ENCODE data around the gene EFCAB7. TPM values are rescaled to one million over a fixed set of nuclear protein-coding genes. Genes with fewer than 3 reads are reported as not detected.
"Not testable (repeated sequence)": the region's sequence is repeated elsewhere in the genome, so short reads cannot be mapped to it uniquely, and the experiment has no call there.

The EFCAB7 gene
- total RNA-seq, 1 donor from 2014 or later = 2.7 TPM

DNA sequence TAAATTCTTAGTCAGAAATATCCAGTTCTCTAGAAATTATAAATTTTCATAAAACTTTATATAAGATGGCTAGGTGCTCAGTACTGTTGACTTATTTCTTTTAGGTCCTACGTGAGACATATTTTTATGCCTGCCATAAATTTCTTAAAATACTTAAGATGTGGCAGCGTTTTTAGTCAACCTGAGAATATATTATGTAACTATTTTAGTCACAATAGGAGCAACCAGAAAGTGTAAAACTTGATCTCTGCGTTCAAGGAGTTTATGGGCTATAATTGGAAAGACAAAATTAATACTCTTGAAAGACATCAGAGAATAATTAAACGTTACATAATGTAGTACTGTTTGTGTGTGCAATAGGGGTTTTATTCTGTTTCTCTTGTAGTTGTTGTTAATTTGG is 45.7 kb downstream of the EFCAB7 start:
- DNase-seq (ENCODE audit: low read depth) = no peak
- H3K4me3 ChIP-seq (ENCODE audit: low read depth, low read length) = no peak overlapping the region
- TF ChIP-seq CTCF (conservative IDR thresholded peaks at IDR 0.05; ENCODE audit: low read depth, low read length) = no peak

- TF ChIP-seq CTCF (conservative IDR thresholded peaks at IDR 0.05; ENCODE audit: low read depth, low read length) = no peak
- no peak for DNase-seq (ENCODE audit: low read depth)
- H3K4me3 ChIP-seq (ENCODE audit: low read depth, low read length) = no peak overlapping the region
These were observed 46.5 kb downstream of the EFCAB7 start for GRCh38 chr1:63569640-63570316.

GRCh38 chr1:63572686-63573085 is 49.4 kb downstream of the EFCAB7 start:
- not testable (repeated sequence) for DNase-seq (ENCODE audit: low read depth); H3K4me3 ChIP-seq (ENCODE audit: low read depth, low read length)

DNA sequence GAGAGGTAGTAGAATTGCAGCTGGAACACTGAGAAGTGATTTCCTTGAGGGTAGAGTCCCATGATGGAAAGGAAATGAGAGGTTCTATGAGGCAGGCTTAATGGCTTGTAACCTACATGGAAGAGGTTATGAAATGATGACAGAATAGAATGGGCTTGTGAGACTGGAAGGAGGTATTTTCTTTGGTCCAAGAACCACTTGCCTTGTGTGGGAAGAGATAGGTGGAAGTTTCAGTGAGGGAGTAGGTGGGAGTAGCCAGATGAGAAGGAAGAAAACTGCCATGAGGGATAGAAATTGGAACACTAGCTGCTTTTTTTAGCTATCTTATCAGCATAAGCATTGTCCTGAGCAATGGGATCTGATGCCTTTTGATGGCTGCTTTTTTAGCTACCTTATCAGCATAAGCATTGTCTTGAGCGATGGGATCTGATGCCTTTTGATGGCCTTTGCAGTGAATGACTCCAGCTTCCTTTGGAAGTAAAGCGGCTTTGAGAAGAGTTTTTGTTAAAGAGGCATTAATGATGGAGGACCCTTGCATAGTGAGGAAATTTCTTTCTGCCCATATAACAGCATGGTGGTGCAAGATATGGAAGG is 51.0 kb downstream of the EFCAB7 start:
- not testable (repeated sequence) for H3K4me3 ChIP-seq (ENCODE audit: low read depth, low read length); DNase-seq (ENCODE audit: low read depth)

GRCh38 chr1:63575340-63575826 is 52.1 kb downstream of the EFCAB7 start:
- H3K4me3 ChIP-seq (ENCODE audit: low read depth, low read length) = no peak overlapping the region
- no peak for DNase-seq (ENCODE audit: low read depth)
- TF ChIP-seq CTCF (conservative IDR thresholded peaks at IDR 0.05; ENCODE audit: low read depth, low read length) = peak; percentile 50

DNA sequence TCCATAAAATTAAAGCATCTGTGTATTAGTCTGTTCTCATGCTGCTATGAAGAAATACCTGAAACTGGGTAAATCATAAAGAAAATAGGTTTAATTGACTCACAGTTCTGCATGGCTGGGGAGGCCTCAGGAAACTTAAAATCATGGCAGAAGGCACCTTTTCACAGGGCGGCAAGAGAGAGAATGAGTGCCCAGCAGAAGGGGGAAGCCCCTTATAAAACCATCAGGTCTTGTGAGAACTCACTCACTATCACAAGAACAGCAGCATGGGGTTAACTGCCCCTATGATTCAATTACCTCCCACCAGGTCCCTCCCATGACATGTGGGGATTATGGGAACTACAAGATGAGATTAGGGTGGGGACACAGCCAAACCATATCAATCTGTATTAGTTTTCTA is 63.0 kb downstream of the EFCAB7 start:
- DNase-seq (ENCODE audit: low read depth); H3K4me3 ChIP-seq (ENCODE audit: low read depth, low read length): not testable (repeated sequence)

DNA sequence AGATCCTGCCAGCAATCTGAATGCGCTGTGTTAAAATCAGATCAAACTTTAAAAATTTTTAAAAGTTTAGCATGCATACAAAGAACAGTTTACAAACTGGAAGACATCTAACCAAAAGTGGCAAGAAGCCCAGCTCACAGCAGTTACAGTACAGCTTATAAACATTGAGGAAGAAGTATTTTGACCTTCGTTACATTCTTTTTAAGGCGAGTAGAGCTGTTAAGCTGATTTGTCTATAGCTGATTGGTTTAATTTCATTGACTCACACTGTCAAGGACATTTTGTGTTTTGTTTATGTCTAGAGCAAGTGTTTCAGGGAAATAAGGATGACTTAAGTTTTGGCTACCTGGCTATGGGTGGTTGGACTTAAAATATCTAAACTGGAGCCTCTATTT is 66.8 kb downstream of the EFCAB7 start:
- no peak overlapping the region for H3K4me3 ChIP-seq (ENCODE audit: low read depth, low read length)
- no peak for TF ChIP-seq CTCF (conservative IDR thresholded peaks at IDR 0.05; ENCODE audit: low read depth, low read length)
- DNase-seq (ENCODE audit: low read depth) = no peak

- TF ChIP-seq CTCF (conservative IDR thresholded peaks at IDR 0.05; ENCODE audit: low read depth, low read length) = no peak
- peak overlapping the region; percentile 89 for H3K4me3 ChIP-seq (ENCODE audit: low read depth, low read length)
- no peak for DNase-seq (ENCODE audit: low read depth)
These were observed 69.4 kb downstream of the EFCAB7 start for GRCh38 chr1:63592536-63593302.
